ENCODE results near the gene APCDD1.
A peak's percentile ranks its signal among the peaks of the same experiment; 100 is the strongest.

The APCDD1 gene

GRCh38 chr18:10453806-10454680 lies at the start of gene APCDD1:
Gene APCDD1 (plus strand): TSS chr18:10454635. CDS start chr18:10454982, 347 bp downstream.
- no peak for DNase-seq (ENCODE audit: low read depth, low spot score)
- in situ Hi-C loops (cut with HindIII; ENCODE audit: low sequenced_read_pairs) = no loop called here
- peak within 1 kb of the TSS; percentile 31 for H3K4me3 ChIP-seq (ENCODE audit: low read depth, low read length)
- no peak for TF ChIP-seq CTCF (IDR thresholded peaks at IDR 0.05; ENCODE audit: low read depth, low read length)

- DNase-seq (ENCODE audit: low read depth, low spot score) = no peak
- in situ Hi-C loops (cut with HindIII; ENCODE audit: low sequenced_read_pairs) = no loop called here
- no peak for TF ChIP-seq CTCF (IDR thresholded peaks at IDR 0.05; ENCODE audit: low read depth, low read length)
- no peak overlapping the region for H3K4me3 ChIP-seq (ENCODE audit: low read depth, low read length)
These were observed 49.4 kb upstream of the APCDD1 start for GRCh38 chr18:10405014-10405493.

GRCh38 chr18:10405816-10406663 lies 48.4 kb upstream of the APCDD1 start:
- in situ Hi-C loops (cut with HindIII; ENCODE audit: low sequenced_read_pairs) = no loop called here
- no peak for TF ChIP-seq CTCF (IDR thresholded peaks at IDR 0.05; ENCODE audit: low read depth, low read length)
- no peak for DNase-seq (ENCODE audit: low read depth, low spot score)
- H3K4me3 ChIP-seq (ENCODE audit: low read depth, low read length) = no peak overlapping the region

GRCh38 chr18:10408131-10408530 lies 46.3 kb upstream of the APCDD1 start:
- no peak overlapping the region for H3K4me3 ChIP-seq (ENCODE audit: low read depth, low read length)
- no peak for TF ChIP-seq CTCF (IDR thresholded peaks at IDR 0.05; ENCODE audit: low read depth, low read length)
- no peak for DNase-seq (ENCODE audit: low read depth, low spot score)
- in situ Hi-C loops (cut with HindIII; ENCODE audit: low sequenced_read_pairs) = no loop called here

GRCh38 chr18:10409041-10409440 lies 45.4 kb upstream of the APCDD1 start:
- no peak for TF ChIP-seq CTCF (IDR thresholded peaks at IDR 0.05; ENCODE audit: low read depth, low read length)

GRCh38 chr18:10410472-10411308 lies 43.7 kb upstream of the APCDD1 start:
- peak; percentile 23 for DNase-seq (ENCODE audit: low read depth, low spot score)
- H3K4me3 ChIP-seq (ENCODE audit: low read depth, low read length) = no peak overlapping the region
- no peak for TF ChIP-seq CTCF (IDR thresholded peaks at IDR 0.05; ENCODE audit: low read depth, low read length)
- in situ Hi-C loops (cut with HindIII; ENCODE audit: low sequenced_read_pairs) = no loop called here

More at GRCh38 chr18:10409041-10409440, 45.4 kb upstream of the APCDD1 start:
- in situ Hi-C loops (cut with HindIII; ENCODE audit: low sequenced_read_pairs) = no loop called here
- DNase-seq (ENCODE audit: low read depth, low spot score) = no peak
- no peak overlapping the region for H3K4me3 ChIP-seq (ENCODE audit: low read depth, low read length)

Measured in astrocyte of the spinal cord (primary cell).